Ishikawa (cell line): ENCODE measurements around the gene BORA.

Experiments
- CEBPB ChIP-seq: IDR thresholded peaks from 2 replicates; pipeline ENCODE4 v1.6.1; 2012
- CREB1 ChIP-seq: IDR thresholded peaks from 2 replicates; pipeline ENCODE4 v1.6.1; 2012; ENCODE audit warnings: low read depth
- EGR1 ChIP-seq: IDR thresholded peaks from 2 replicates; pipeline ENCODE4 v1.6.1; 2012
- EP300 ChIP-seq: IDR thresholded peaks from 2 replicates; pipeline ENCODE4 v1.6.1; 2012; ENCODE audit warnings: borderline replicate concordance
- FOXM1 ChIP-seq: IDR thresholded peaks from 2 replicates; pipeline ENCODE4 v1.6.1; 2012; ENCODE audit warnings: low read depth, borderline replicate concordance
- MAX ChIP-seq: IDR thresholded peaks from 2 replicates; pipeline ENCODE4 v1.6.1; 2012
- NFIC ChIP-seq: IDR thresholded peaks from 2 replicates; pipeline ENCODE4 v1.6.1; 2012
- RAD21 ChIP-seq: IDR thresholded peaks from 2 replicates; pipeline ENCODE4 v1.6.1; 2012; ENCODE audit warnings: low read depth
- REST ChIP-seq: IDR thresholded peaks from 2 replicates; pipeline ENCODE4 v1.6.1; 2012; ENCODE audit warnings: low read depth, mild to moderate bottlenecking
- TAF1 ChIP-seq: IDR thresholded peaks from 2 replicates; pipeline ENCODE4 v1.6.1; 2012; ENCODE audit warnings: low read depth, mild to moderate bottlenecking
- TCF12 ChIP-seq: IDR thresholded peaks from 2 replicates; pipeline ENCODE4 v1.6.1; 2012; ENCODE audit warnings: low read depth
- TEAD4 ChIP-seq: IDR thresholded peaks from 2 replicates; pipeline ENCODE4 v1.6.1; 2012
- YY1 ChIP-seq: IDR thresholded peaks from 2 replicates; pipeline ENCODE4 v1.6.1; 2012; ENCODE audit warnings: low read depth
- ZBTB7A ChIP-seq: IDR thresholded peaks from 2 replicates; pipeline ENCODE4 v1.6.1; 2012; ENCODE audit warnings: low read depth

GRCh38 chr13:72696579-72696978, 31.1 kb upstream of the BORA start:
- TF ChIP-seq FOXM1 (no peak), EP300 (no peak), NFIC (no peak), TEAD4 (no peak), RAD21 (peak; percentile 57), REST (no peak), MAX (no peak), TAF1 (no peak), ZBTB7A (no peak), CREB1 (no peak), TCF12 (no peak), CEBPB (no peak), YY1 (no peak), EGR1 (no peak)
